NCI-H446 (cell line): ENCODE data around the gene MSH6.

Experiments
- DNase-seq, 2 experiments: peaks; one replicate each; lab custom pipeline; 2025; lab: John Stamatoyannopoulos, UW

MSH6 gene

DNA sequence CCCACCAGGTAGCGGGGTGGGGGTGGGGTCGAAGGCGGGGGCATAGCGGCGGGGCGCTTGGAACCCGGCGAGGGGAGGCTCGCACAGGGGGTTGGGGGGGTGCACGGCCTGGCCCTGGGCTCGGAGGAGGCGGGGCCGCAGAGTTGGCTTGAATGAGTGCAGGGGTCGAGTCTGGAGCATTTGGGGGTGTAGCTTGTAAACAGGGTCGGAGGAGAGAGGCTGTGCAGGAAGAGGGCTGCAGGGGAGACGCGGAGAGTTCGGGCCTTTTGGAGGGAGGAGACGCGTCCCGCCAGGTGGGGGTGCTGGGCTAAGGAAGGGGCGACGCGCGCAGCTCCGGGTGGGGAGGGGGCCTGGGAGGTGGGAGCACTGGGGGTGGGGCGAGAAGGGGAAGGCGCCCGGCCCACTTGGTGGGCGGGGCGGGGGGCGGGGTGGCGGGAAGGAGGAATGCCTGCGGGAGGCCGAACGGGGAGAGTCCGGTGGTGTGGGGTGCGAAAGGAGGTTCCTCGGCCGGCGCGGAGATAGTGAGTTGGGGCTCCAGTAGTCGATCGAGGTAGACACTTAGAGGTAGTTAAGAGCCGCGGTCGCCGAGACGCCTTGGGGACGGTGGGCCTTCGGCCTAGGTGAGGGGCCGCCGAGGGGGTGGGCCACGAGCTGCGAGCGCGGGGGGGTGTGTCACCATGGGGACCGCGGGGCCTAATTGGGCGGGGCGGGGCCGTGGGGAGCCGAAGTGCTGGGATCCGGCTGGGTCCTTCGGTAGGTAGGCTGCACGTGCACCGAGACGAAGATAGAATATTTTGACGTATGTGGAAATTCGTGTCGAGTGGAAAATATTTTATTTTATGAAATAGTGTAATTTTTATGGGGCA is 774 bp downstream of the MSH6 start:
- DNase-seq: peak; percentile 64 to 72

- no peak for DNase-seq
Observed at GRCh38 chr2:47784352-47784851, 1.5 kb downstream of the MSH6 start.

GRCh38 chr2:47785986-47786385 is 3.0 kb downstream of the MSH6 start:
- no peak for DNase-seq

DNA sequence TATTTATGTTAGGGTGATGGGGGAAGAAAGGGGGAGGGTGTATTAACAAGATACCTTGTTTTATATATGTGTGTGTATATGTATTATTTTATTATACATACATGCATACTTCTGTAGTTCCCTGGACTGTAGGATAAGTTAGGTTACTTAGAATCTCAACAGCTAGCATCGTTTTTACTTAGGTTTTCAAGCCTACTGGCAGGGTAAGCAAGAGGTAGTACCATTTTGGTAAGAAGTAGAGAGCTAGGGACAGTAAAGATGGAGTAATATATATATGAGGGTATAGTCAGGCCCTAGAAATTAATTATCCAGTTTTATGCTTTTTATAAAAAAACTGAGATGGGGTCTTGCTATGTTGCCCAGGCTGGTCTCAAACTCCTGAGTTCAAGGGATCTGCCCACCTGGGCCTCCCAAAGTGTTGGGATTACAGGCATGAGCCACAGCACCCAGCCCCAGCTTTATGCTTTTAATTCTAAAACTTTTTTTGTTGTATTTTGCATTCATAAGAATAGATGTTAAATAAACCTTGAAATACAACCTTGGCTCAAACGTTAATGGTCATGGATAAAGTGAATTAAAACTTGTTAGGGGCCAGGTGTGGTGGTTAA is 13.2 kb downstream of the MSH6 start:
- no peak for DNase-seq

- DNase-seq: no peak
Observed at GRCh38 chr2:47798631-47799030, 15.7 kb downstream of the MSH6 start.

GRCh38 chr2:47799031-47799609 is 16.2 kb downstream of the MSH6 start:
- no peak for DNase-seq

DNA sequence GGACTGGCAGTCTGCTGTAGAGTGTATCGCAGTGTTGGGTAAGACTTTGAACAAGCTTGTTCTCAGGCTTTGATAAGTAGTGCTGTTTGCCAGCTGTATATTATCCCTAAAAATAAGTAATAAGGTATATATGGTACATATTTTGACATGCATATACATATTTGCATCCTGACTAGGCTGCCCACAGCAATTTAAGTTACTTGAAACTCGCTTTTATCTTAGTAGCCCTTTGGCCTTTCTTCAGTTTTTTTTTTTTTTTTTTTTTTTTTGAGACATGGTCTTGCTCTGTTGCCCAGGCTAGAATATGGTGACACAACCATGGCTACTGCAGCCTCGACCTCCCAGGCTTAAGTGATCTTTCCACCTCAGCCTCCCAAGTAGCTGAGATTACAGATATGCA is 18.2 kb downstream of the MSH6 start:
- no peak for DNase-seq

DNA sequence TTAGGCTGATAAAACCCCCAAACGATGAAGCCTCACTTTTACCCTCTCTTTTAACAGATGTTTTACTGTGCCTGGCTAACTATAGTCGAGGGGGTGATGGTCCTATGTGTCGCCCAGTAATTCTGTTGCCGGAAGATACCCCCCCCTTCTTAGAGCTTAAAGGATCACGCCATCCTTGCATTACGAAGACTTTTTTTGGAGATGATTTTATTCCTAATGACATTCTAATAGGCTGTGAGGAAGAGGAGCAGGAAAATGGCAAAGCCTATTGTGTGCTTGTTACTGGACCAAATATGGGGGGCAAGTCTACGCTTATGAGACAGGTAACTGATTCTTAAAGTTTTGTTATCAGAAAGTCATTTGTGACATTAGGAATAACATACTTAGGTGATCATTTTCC is 20.4 kb downstream of the MSH6 start:
- DNase-seq: no peak

GRCh38 chr2:47803770-47804169 is 20.8 kb downstream of the MSH6 start:
- DNase-seq: no peak

DNA sequence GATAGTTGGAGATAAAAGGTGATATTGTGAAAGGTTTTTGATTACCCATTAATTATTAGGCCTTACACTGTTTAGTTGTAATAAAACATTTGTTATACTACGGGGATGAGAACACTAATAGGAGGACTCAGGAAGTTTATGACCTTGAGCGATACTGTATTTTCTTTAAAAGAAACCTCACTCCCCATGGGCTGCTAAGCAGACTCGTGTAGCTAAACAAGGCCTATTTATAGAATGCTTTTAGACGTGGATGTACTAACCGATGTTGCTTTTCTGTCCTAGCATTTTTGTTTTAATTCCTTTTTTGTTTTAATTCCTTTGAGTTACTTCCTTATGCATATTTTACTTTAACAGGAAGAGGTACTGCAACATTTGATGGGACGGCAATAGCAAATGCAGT is 22.9 kb downstream of the MSH6 start:
- DNase-seq: no peak

DNA sequence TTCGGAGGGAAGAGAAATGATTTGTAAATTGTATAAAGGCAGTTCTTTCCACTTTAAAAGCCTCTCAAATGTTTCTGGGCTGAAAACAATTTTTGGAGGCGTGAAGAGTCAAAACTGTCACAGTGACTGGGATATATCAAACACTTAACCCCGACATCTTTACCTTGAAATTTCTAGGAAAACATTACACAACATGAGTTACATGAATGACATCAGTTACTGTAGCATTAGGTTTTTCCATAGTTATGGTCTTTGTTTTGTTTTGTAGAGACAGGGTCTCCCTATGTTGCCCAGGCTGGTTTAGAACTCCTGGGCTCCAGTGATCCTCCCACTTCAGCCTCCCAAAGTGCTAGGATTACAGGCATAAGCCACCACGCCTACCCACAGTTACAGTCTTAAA is 25.7 kb downstream of the MSH6 start:
- no peak for DNase-seq

DNA sequence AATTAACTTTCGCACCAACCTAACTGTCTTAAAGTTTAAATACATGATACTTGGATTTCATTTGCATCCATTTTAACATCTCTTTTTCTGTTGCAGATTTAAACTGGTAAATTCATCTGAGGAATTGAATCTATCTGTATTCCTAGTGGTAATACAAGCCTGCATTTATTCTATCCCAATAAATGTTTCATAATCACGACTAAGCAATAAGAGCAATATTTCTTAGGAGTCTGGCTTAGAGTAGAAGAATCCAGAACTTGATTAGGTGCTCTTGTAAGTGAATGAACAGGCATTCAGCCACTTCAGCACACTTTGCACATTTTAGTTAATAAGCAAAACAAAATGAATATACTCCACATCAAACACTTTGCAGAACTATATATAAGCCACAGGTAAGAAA is 27.0 kb downstream of the MSH6 start:
- DNase-seq: no peak

- DNase-seq: no peak
Observed at GRCh38 chr2:47810850-47811249, 27.9 kb downstream of the MSH6 start.

DNA sequence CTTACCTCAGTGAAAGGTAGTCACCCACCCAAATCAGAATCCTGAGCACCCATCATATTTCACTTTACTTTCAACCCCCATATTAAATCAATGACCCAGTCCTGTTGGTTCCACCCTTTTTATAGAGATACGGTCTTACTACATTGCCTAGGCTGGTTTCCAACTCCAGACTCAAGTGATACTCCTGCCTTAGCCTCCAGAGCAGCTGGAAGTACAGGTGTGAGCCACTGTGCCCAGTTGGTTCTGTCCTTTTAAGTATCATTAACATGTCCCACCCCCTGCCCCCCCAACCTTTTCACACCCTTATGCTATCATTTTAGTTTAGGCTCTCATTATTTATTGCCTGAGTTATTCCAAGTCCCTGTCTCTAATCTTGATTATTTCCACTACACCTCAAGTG is 28.7 kb downstream of the MSH6 start:
- DNase-seq: no peak

DNA sequence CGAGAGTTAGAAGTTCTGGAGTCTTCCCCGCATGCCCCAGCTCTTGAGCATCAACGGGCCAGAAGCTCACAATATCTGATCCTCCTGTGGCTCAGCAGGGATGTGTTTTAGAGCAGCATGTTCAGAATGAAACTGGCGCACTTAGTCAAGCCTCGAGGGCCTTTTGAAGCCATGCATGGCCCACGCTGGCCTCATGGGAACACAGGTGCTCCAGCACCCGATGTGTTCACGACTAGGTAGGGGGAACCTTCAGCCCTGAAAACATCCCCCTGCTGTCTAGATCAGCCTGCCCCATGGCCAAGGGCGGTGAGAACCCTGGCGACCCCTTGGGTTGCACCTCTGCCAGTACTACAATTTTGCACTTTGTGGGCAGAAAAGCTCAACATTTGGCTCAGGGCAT is 32.8 kb downstream of the MSH6 start:
- DNase-seq: no peak

- DNase-seq: no peak
Observed at GRCh38 chr2:47818777-47819176, 35.8 kb downstream of the MSH6 start.

DNA sequence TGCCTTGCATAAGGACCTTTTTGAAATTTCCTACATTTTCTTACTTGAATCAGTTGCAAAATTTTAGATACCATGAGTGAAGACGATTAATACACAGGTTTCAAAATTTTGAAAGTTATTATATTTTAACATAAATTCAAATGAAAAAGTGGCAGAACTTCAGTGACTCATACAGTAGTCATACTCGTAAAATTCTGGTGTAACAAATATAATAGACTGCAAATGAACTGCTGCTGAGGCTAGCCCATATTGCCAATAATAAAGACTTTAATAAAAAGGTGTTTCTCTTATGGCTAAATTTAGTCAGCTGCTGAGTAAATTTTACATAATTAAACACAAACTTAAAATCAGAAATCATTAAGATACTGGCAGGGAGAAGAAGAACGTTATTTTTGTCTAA is 36.9 kb downstream of the MSH6 start:
- no peak for DNase-seq

DNA sequence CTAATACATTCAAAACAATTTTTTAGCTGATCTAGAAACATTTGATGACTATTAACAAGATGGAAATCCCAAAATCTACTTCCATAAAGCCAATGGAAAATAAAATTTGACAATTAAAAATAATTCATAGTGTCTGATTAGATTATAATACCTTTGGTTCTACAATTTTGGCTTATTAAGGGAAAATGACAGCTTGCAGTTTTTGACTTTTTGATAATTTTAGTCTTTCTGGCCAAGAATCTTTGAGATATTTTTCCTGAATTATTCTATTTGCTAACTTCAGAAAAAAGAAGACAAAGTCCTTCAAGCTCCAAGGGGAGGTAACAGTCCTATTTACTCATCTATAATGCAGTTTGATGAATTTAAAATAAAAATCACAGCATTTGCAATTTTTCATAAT is 39.6 kb downstream of the MSH6 start:
- DNase-seq: no peak

GRCh38 chr2:47833516-47833968 is 50.6 kb downstream of the MSH6 start:
- DNase-seq: no peak

GRCh38 chr2:47838249-47838648 is 55.3 kb downstream of the MSH6 start:
- no peak for DNase-seq

DNA sequence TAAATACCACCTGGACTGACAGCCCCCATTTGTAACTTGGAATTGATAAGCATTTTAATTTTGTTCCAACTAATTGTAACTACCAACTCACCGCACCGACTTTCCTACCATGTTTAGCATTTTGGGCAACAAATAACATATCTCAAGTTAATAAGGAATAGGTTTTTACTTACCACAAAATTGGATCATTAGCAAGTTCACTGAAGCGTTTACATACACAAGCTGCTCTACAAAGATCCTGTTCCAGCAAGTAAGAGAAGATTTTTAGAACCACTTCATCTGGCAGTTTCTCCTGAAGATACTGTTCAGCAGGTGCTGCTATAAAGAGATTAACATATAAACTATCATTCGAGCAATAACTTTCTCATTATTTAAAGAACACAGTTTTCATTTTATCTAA is 55.7 kb downstream of the MSH6 start:
- no peak for DNase-seq

- no peak for DNase-seq
Observed at GRCh38 chr2:47842846-47843245, 59.9 kb downstream of the MSH6 start.

DNA sequence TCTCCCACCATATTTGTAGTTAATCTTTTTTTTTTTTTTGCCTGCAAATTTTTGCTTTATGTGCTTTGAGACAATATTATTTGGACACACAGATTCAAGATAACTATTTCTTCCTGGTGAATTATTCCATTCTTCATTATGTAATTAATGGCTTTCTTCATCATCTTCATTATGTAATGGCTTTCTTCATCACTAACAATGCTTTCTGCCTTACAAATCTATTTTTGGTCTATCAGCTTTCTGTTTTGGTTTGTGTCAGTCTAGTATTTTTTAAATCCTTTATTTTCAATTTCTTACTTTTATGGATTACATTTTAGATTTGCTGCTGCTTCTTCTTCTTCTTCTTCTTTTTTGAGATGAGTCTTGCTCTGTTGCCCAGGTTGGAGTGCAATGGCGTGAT is 60.5 kb downstream of the MSH6 start:
- DNase-seq: no peak
